A549 (cell line): Measurements from ENCODE around the gene CBFA2T2. TPM values are rescaled to one million over a fixed set of nuclear protein-coding genes. Genes with fewer than 3 reads are reported as not detected.

Source experiments
- ATAC-seq, 2 experiments: fragments of 200-7000 bp in 1 of 2; fragments of >200 bp in 1 of 2; cut with Nextera tagmentation in 1 of 2; cut with Tn5 transposase in 1 of 2; 3 replicates each; pipeline versions ENCODE4 v1.8.0 to v1.9.1; 2018 to 2020; ENCODE audit warnings: mild to moderate bottlenecking in 1 of 2, moderate library complexity in 1 of 2
- CTCF ChIA-PET: fragments of 300-600 bp; sonication (Branson Sonifier 250); formaldehyde crosslinking; extraction: SDS; loops from one replicate; lab custom pipeline; 2021; ENCODE audit warnings: antibody characterized with exemption, inconsistent platforms; lab: Yijun Ruan, JAX
- POLR2A ChIA-PET: fragments of 350-600 bp; formaldehyde crosslinking; extraction: SDS; loops from one replicate; lab custom pipeline; 2021; ENCODE audit warnings: antibody characterized with exemption, inconsistent platforms; lab: Yijun Ruan, JAX
- DNase-seq, 2 experiments: peaks; one replicate each; pipeline versions ENCODE4 v3.0.0 to v3.0.0-alpha.2; 2011 to 2016; ENCODE audit warnings: low read depth in 1 of 2, low spot score in 1 of 2
- FAIRE-seq: peaks from 2 replicates; lab custom pipeline; 2011; peaks lifted over from hg19 to GRCh38; lab: Jason Lieb, UNC
- H3K27ac ChIP-seq, 2 experiments: fragments of >200 bp; sonication (Bioruptor Twin); formaldehyde crosslinking; 3 replicates each; pipeline ENCODE4 v1.5.1; 2016 to 2017
- H3K4me1 ChIP-seq: fragments of >200 bp; sonication (Bioruptor Twin); formaldehyde crosslinking; 3 replicates; pipeline ENCODE4 v1.6.1; 2016
- H3K4me2 ChIP-seq: fragments of >200 bp; sonication (Bioruptor Twin); formaldehyde crosslinking; 3 replicates; pipeline ENCODE4 v1.6.1; 2016
- H3K4me3 ChIP-seq: fragments of >200 bp; sonication (Bioruptor Twin); formaldehyde crosslinking; 3 replicates; pipeline ENCODE4 v1.5.1; 2016
- H3K9me3 ChIP-seq: fragments of >200 bp; sonication (Bioruptor Twin); formaldehyde crosslinking; 3 replicates; pipeline ENCODE4 v1.6.1; 2016
- BHLHE40 ChIP-seq: IDR thresholded peaks from 2 replicates; pipeline ENCODE4 v1.6.1; 2012; ENCODE audit warnings: low read depth, low read length, inconsistent platforms
- EHF ChIP-seq: fragments of 250-450 bp; sonication (Bioruptor Pico); IDR thresholded peaks from 2 replicates; pipeline ENCODE4 v1.5.0; 2020; ENCODE audit warnings: mild to moderate bottlenecking
- FOXS1 ChIP-seq: fragments of 250-450 bp; sonication (Bioruptor Pico); IDR thresholded peaks from 2 replicates; pipeline ENCODE4 v1.5.0; 2020; ENCODE audit warnings: mild to moderate bottlenecking, moderate library complexity
- JUN ChIP-seq, 2 experiments: fragments of >200 bp; sonication (Bioruptor Twin); formaldehyde crosslinking; IDR thresholded peaks; 2 replicates in 1 of 2; 3 replicates in 1 of 2; pipeline ENCODE4 v1.6.1; 2016 to 2017
- RARB ChIP-seq: fragments of 250-450 bp; sonication (Bioruptor Pico); IDR thresholded peaks from 2 replicates; pipeline ENCODE4 v1.8.0; 2021; ENCODE audit warnings: mild to moderate bottlenecking, moderate library complexity
- SREBF2 ChIP-seq: fragments of 450-650 bp; IDR thresholded peaks from 2 replicates; pipeline ENCODE4 v1.6.1; 2014; ENCODE audit warnings: mild to moderate bottlenecking, moderate library complexity
- ZC3H11A ChIP-seq: fragments of 450-650 bp; IDR thresholded peaks from 2 replicates; pipeline ENCODE4 v1.6.1; 2014; ENCODE audit warnings: antibody characterized with exemption, mild to moderate bottlenecking
- WGBS: methylation state at CpG from one replicate; pipeline ENCODE4 v1.1.6; 2017; ENCODE audit errors: missing lambda C conversion rate; 5-methylcytosine and 5-hydroxymethylcytosine counted together
- polyA plus RNA-seq, 4 experiments: library from polyadenylated mRNA; depleted of rRNA in 3 of 4; stranded (reverse); fragments of >200 nt; fragmentation: RNase III in 1 of 4; extraction: RNeasy Plus Mini Kit Qiagen cat#74134 plus additional on column Dnase treatment in 1 of 4; gene quantifications; 2 replicates in 3 of 4; 3 replicates in 1 of 4; pipeline ENCODE4 v1.2.3, GENCODE V29; 2011 to 2017
- TF ChIP-seq, protein P1 (sequence below): fragments of 250-450 bp; sonication (Bioruptor Pico); IDR thresholded peaks from 2 replicates; pipeline ENCODE4 v1.5.0; 2021; ENCODE audit warnings: mild to moderate bottlenecking, moderate library complexity, borderline replicate concordance
- TF ChIP-seq, protein P2 (sequence below): IDR thresholded peaks from 2 replicates; pipeline ENCODE4 v1.6.1; 2012
- TF ChIP-seq, protein P3 (sequence below): fragments of 150-350 bp; IDR thresholded peaks from 2 replicates; pipeline ENCODE4 v1.6.1; 2014; ENCODE audit warnings: low read depth, mild to moderate bottlenecking, low read length
- TF ChIP-seq, protein P4 (sequence below): IDR thresholded peaks from 2 replicates; pipeline ENCODE4 v1.6.1; 2012; ENCODE audit warnings: low read depth, borderline replicate concordance
- TF ChIP-seq, protein P5 (sequence below): fragments of 450-650 bp; IDR thresholded peaks from 2 replicates; pipeline ENCODE4 v1.6.1; 2014; ENCODE audit warnings: antibody characterized with exemption

CBFA2T2 gene
- polyA plus RNA-seq, 2 of the 4 experiments (the other 2 are of a cell fraction), result 6.8 to 9.4 TPM

DNA sequence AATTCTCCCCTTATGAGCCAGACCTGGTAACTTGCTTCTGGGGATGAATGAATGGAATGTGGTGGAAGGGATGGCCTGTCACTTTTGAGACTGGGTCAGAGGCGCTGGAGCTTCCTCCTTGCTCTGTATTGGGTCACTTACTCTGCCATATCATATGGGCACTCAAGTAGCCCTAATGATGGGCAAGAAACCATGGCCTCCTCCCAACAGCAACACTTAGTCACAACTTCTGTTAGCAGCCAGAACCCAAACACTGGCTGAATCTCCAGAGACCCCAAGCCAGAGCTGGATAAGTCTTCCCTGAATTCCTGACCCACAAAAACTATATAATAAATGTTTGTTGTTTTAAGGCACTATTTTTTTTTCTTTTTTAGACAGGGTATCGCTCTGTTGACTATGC lies 190.8 kb downstream of the CBFA2T2 start:
- DNase-seq, result no peak
- TF ChIP-seq, protein P1, sequence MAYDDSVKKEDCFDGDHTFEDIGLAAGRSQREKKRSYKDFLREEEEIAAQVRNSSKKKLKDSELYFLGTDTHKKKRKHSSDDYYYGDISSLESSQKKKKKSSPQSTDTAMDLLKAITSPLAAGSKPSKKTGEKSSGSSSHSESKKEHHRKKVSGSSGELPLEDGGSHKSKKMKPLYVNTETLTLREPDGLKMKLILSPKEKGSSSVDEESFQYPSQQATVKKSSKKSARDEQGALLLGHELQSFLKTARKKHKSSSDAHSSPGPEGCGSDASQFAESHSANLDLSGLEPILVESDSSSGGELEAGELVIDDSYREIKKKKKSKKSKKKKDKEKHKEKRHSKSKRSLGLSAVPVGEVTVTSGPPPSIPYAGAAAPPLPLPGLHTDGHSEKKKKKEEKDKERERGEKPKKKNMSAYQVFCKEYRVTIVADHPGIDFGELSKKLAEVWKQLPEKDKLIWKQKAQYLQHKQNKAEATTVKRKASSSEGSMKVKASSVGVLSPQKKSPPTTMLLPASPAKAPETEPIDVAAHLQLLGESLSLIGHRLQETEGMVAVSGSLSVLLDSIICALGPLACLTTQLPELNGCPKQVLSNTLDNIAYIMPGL (CRISPR knock-in tag), result no peak
- TF ChIP-seq, all 56 proteins: peak for 0
- ChIA-PET CTCF (interaction anchor here (0.6 to 2.0 kb wide), 5 partner anchors 9 to 123 kb away, joined by 3 to 4 read pairs (median 3); no protein-coding TSS in a partner anchor), POLR2A (no interaction called here)
- peaks cover 20% of the 10 kb centered on the region for H3K4me1 ChIP-seq
- FAIRE-seq, result no peak
- ATAC-seq, result no peak
- no peak overlapping the region for H3K27ac ChIP-seq
- H3K4me3 ChIP-seq, result no peak overlapping the region
- WGBS, result 91% methylated on average over 2 of the region's 2 CpGs
- H3K4me2 ChIP-seq, result no peak overlapping the region
- H3K9me3 ChIP-seq, result no peaks in the 10 kb centered on the region

DNA sequence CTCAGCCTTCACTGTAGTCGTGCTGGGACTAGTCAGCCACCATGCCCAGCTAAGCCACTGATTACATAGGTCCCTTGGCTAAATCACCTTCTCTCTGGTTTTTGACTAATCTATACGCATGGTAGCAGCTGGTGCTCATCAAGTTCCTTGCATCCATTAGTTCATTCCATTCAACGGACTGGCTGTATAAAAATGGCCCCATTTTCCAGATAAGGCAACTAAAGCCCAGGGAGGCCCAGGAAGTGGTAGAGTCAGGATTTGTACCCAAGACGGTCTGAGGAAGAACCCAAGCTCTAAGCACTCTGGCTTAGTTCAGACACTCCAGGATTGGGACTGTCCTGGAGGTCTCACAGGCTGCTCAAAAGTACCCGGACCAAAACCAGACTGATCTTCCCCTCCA lies 191.4 kb downstream of the CBFA2T2 start:
- no peak for TF ChIP-seq SREBF2
- TF ChIP-seq JUN (IDR thresholded peaks at IDR 0.05), result no peak
- TF ChIP-seq, protein P1 (CRISPR knock-in tag), result no peak
- TF ChIP-seq, protein P2, sequence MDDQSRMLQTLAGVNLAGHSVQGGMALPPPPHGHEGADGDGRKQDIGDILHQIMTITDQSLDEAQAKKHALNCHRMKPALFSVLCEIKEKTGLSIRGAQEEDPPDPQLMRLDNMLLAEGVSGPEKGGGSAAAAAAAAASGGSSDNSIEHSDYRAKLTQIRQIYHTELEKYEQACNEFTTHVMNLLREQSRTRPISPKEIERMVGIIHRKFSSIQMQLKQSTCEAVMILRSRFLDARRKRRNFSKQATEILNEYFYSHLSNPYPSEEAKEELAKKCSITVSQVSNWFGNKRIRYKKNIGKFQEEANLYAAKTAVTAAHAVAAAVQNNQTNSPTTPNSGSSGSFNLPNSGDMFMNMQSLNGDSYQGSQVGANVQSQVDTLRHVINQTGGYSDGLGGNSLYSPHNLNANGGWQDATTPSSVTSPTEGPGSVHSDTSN, result no peak
- no peak for TF ChIP-seq RARB (CRISPR knock-in tag)
- TF ChIP-seq, protein P3, sequence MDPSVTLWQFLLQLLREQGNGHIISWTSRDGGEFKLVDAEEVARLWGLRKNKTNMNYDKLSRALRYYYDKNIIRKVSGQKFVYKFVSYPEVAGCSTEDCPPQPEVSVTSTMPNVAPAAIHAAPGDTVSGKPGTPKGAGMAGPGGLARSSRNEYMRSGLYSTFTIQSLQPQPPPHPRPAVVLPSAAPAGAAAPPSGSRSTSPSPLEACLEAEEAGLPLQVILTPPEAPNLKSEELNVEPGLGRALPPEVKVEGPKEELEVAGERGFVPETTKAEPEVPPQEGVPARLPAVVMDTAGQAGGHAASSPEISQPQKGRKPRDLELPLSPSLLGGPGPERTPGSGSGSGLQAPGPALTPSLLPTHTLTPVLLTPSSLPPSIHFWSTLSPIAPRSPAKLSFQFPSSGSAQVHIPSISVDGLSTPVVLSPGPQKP, result no peak
- TF ChIP-seq, protein P4, sequence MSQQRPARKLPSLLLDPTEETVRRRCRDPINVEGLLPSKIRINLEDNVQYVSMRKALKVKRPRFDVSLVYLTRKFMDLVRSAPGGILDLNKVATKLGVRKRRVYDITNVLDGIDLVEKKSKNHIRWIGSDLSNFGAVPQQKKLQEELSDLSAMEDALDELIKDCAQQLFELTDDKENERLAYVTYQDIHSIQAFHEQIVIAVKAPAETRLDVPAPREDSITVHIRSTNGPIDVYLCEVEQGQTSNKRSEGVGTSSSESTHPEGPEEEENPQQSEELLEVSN, result no peak
- WGBS, result 89% methylated on average over 5 of the region's 5 CpGs
- ChIA-PET POLR2A (no interaction called here), CTCF (interaction anchor here (0.8 to 2.0 kb wide), 4 partner anchors 8 to 448 kb away, joined by 3 to 4 read pairs (median 3); no protein-coding TSS in a partner anchor)
- DNase-seq (no peak), FAIRE-seq (no peak), ATAC-seq (no peak)
- no peak overlapping the region for H3K4me3 ChIP-seq
- no peak overlapping the region for H3K27ac ChIP-seq
- no peak overlapping the region for H3K4me2 ChIP-seq
- H3K9me3 ChIP-seq, result no peaks in the 10 kb centered on the region
- H3K4me1 ChIP-seq, result peaks cover 20% of the 10 kb centered on the region

DNA sequence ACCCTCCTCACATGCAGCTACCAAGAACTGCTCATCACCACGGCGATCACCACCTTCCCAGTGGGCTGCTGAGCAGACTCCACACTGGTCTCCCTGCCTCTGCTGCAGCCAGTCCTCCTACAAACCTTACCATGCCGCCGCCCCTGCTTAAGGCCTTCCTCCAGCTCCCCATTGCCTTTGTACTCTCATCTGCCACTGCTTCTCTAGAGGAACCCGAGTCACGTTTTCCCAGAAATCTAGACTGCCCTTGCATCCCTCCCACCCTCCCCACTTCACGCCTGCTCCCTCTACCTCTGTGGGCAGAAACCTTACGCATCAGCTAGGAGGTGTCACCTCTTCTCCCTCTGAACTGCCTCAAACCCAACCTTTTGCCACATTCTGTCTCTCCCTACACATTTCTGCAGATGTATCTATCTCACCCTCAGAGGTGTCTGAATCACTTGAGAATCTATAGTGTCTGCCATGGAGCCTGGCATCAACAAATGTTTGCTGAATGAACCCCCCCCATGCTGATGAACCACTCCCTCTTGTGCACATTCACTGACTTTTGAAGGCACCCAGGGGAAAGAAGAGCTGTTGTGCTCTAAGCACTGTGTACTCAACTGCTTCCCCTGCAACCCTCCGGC lies 191.9 kb downstream of the CBFA2T2 start:
- Histone ChIP-seq H3K4me1 (peaks cover 22% of the 10 kb centered on the region), H3K9me3 (no peaks in the 10 kb centered on the region), H3K27ac (no peak overlapping the region), H3K4me3 (no peak overlapping the region), H3K4me2 (no peak overlapping the region)
- FAIRE-seq, result no peak
- ChIA-PET POLR2A (no interaction called here), CTCF (interaction anchor here (0.6 to 2.0 kb wide), 4 partner anchors 8 to 447 kb away, joined by 3 to 4 read pairs (median 4); partner anchors contain the start of gene ZNF341)
- WGBS, result 91% methylated on average over 8 of the region's 9 CpGs
- ATAC-seq, result no peak
- no peak for TF ChIP-seq ZC3H11A
- TF ChIP-seq, protein P5, sequence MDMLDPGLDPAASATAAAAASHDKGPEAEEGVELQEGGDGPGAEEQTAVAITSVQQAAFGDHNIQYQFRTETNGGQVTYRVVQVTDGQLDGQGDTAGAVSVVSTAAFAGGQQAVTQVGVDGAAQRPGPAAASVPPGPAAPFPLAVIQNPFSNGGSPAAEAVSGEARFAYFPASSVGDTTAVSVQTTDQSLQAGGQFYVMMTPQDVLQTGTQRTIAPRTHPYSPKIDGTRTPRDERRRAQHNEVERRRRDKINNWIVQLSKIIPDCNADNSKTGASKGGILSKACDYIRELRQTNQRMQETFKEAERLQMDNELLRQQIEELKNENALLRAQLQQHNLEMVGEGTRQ, result no peak
- TF ChIP-seq EHF (CRISPR knock-in tag), result no peak
- no peak for TF ChIP-seq FOXS1
- no peak for TF ChIP-seq BHLHE40
- DNase-seq, result no peak
